Measurements from ENCODE around the gene SPOCK1.

SPOCK1 gene

DNA sequence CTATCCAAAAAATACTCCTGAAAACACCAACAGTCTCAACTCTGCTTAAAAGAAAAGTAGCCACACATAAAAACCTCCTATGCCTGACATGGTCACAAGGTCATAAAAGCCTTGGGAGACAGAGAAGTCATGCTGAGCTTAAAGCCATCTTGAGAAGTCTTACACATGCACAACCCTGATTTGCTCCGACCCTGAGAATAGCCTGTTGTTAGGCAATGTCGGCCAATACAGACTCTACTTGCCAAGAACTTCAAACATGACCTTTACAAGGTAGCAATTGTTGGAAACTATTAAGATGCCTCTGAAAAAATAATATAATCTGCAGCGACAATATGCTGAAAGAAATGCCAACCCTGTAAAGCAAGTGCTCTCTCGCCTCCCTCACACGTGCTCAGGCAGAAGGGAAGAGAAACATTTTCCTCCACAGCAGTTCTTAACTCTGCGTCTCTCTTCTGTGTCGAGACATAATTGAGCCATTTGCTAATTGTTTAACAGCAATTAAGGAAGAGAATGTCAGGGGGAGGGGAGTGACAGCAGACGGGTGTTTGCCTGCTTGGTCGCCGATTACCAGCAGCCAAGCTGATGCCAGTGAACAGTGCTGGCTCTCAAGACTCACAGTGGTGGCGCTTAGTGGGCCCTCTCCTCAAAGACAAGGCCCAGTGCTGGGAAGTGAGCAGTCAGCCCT, 393.6 kb downstream of the SPOCK1 start:
- no peak for DNase-seq (ENCODE audit: low read depth)

- DNase-seq (ENCODE audit: low read depth), result no peak
These were observed 397.6 kb downstream of the SPOCK1 start for GRCh38 chr5:137101544-137101943.

DNA sequence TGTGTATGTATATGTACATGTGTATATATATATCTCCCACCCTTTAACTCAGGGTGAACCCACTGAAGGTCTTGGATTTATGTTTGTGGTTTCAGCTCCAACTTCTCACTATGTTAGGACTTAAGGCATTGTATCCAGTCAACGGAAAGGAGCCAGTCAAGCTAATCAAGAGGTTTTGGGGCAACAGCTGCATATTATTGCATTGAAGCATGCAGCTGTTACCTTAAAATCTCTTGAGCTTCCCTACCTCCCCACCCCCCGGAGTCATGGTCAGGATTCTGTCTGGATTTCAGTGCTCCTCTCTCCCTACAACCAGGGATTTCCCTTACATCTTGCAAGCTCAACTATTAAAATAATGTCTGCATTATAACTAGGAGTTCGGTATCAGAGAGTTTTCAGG, 399.5 kb downstream of the SPOCK1 start:
- no peak for DNase-seq (ENCODE audit: low read depth)

GRCh38 chr5:137098663-137099062, 400.5 kb downstream of the SPOCK1 start:
- DNase-seq (ENCODE audit: low read depth), result no peak

DNA sequence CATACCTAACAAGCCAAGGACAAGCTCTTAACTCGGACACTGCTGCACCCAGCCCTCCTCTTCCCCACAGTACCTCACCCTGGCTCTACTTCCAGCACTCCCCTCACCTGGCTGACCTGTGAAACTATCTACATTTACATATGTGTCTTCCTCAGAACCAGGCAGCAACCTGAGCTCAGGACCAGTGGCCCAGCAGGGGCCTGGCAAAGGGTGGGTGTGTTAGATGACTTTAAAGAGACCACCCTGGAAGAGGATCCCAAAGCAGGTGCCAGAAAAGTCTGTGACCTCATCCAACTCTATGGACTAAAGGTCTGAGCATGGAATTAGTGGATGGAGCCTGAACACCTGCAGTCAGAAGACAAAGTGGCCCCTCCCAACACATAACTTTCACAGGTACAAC, 400.9 kb downstream of the SPOCK1 start:
- no peak for DNase-seq (ENCODE audit: low read depth)

- DNase-seq (ENCODE audit: low read depth), result no peak
These were observed 401.9 kb downstream of the SPOCK1 start for GRCh38 chr5:137097203-137097602.

DNA sequence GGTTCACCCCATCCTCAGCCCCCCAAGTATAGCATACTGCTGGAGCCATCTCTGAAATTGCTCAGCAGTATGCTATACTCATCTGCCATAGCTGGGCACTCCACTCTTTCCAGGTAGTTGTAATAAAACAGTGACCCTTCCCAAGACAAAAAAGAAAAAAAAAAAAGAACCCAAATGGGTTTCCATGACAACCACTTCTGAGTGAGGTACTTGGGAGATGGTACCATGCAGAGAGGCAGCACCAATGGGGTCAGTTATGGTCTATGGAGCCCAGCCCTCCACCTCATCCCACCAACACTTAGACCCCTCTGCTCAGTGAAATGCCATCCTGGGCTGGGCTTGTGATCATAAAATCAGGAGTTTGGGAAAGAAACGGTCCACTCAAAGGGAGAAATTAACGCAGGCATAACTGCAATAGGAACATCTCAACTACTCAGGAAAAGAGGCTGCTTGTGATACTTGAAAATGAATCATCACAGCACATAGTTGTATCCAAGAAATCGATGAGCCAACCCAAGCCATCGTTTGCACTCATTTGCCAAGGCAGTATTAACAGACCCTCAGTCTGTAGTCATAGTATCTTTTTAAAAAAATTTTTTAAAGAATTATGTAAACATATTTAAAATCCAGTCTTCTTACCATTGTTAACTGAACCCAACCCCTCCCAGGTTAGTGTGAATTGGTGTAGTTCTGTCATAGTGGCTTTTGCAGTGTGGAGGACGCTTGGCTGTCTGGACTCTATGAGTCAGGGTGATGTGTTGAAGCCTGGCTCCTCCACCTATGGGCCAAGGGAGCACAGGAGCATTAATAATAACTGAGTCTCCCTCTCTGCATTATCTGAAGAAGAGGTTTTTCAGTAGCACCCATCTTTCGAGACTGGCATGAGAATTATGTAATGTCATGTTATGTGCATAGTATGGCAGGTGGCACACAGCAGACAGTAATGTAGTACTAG, 402.7 kb downstream of the SPOCK1 start:
- DNase-seq (ENCODE audit: low read depth), result peak; percentile 77

- no peak for DNase-seq (ENCODE audit: low read depth)
These were observed 403.5 kb downstream of the SPOCK1 start for GRCh38 chr5:137095597-137095996.

GRCh38 chr5:137092831-137093230, 406.3 kb downstream of the SPOCK1 start:
- no peak for DNase-seq (ENCODE audit: low read depth)

DNA sequence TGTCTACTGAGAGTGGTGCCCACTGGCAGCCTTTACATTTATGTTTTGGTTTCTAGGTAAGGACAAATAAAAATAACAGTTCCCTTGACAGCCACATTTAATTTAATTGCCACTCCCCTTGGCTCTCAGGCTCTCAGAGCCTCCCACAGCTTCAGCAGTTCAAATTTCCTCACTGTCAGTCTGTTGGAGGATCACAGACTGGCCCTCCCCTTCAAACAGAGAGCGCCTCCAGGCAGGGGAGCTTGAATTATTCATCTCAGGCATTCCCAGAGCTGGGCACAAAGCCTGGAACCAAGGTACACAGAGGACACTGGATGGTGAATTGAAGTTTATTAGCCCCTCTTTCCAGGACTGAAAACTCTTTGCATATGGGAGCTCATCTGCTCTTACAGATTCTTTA, 407.7 kb downstream of the SPOCK1 start:
- DNase-seq (ENCODE audit: low read depth), result no peak

DNA sequence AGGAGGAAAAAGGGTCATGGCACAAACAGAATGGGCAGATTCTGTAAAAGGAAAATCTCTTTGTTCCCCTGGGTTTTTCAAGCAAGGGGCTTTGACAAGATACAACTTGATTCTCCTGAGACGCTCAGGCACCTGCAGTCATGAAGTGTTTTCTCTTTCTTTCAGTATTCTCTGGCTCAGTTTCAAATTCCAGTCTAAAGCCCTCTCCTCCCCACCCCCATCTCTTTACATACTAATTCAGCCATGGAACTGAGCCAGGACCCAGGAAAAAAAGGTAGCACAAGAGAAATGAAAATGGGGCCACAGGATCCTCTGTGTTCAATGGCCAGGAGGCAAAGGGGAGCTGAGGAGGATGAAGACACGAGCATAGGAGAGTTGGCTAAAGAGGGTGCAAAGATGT, 408.4 kb downstream of the SPOCK1 start:
- no peak for DNase-seq (ENCODE audit: low read depth)

- no peak for DNase-seq (ENCODE audit: low read depth)
These were observed 409.0 kb downstream of the SPOCK1 start for GRCh38 chr5:137090151-137090550.

DNA sequence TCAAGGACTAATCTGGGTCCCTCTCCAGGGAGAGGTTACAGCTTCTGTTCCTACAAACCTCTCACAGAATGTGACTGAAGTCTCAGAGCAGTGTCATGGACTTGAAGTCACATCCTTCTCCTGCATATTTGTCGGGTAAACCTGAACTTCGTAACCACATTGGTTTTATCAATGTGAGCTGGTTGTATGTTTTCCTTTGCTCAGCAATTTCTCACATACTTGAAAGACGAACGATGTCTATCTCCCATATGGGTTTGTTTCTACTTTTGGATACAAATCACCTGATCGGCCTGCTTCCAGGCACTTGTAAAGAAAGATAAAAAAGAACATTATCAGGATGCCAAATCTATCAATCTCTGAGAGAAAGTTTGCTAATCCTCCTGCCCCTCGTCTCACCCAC, 411.0 kb downstream of the SPOCK1 start:
- no peak for DNase-seq (ENCODE audit: low read depth)

- no peak for DNase-seq (ENCODE audit: low read depth)
These were observed 412.8 kb downstream of the SPOCK1 start for GRCh38 chr5:137086342-137086741.

GRCh38 chr5:137085206-137085605, 413.9 kb downstream of the SPOCK1 start:
- DNase-seq (ENCODE audit: low read depth), result no peak

DNA sequence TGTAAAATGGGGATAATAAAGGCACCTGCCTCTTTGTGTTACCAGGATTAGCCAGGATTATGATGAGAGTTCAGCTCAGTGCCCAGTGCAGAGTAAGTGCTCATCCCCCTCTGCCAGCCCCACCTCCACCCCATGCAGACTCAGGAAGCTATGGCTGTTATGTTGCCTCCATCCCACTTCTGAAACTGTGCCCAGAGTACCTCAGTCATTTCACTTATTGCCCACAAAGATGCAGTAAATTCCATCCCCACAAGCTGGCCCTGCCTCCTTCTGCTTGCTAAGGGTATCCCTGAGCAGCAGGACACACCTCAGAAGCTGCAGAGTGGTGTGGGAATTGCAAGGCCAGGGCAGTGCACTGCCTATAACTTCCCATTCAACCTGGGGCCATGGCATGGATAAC, 415.1 kb downstream of the SPOCK1 start:
- DNase-seq (ENCODE audit: low read depth), result no peak

- DNase-seq (ENCODE audit: low read depth), result no peak
These were observed 416.2 kb downstream of the SPOCK1 start for GRCh38 chr5:137082951-137083350.

- peak; percentile 42 for DNase-seq (ENCODE audit: low read depth)
These were observed 420.9 kb downstream of the SPOCK1 start for GRCh38 chr5:137078171-137078665.

DNA sequence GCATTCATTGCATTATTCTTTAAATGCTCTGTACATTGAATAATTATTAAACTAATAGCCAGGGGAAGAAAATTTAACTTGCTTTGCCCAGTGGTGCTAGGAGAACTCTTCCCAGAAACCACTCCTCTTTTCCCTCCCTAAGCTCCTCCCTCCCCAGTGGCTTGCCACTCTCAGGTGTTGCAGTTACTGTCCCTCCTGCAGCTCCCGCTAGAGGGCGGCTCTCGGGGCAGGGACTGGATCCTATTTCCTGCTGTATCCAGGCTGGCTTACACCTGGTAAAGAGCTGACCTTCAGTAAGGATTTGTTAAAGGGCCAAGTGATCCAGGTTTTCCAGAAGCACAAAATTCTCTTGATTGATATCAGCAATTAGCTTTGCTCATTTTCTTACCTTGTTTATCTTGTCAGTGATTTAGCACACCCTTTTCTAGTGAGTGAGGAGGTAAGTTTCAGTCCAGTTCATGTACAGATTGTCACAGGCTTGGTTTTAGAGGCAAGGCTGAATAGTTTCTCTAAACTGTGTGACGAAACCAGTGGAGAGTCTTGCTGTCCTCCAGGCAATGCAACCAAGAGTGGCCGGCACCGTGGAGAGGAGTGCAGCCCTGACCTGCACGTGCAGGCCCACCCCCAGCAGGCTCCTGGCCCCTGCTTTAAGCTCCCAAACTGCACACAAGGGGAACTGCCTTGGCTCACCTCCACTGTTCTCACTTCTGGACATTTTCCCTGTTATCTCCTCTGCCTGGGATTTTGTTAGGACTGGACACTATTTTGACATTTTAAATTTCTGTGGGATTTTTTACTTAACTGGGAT, 423.8 kb downstream of the SPOCK1 start:
- peak; percentile 74 for DNase-seq (ENCODE audit: low read depth)

DNA sequence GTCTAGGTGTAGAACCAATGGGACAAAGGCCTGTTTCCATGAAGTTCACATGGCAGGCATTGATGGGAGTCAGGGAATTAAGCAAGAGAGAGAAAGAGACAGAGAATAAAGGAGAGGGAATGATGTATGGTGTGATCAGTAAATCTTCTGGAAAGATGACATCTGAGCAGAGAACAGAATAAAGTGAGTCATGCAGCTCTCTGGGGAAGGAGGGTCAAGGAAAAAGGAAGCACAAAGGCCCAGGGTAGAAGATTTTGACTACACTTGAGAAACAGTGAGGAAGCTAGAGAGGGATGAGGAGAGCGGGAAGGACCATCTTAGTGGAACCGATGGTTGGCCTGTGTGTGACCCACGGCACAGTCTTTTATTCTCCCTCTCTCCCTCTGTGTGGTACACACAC, 425.9 kb downstream of the SPOCK1 start:
- DNase-seq (ENCODE audit: low read depth), result peak; percentile 49

DNA sequence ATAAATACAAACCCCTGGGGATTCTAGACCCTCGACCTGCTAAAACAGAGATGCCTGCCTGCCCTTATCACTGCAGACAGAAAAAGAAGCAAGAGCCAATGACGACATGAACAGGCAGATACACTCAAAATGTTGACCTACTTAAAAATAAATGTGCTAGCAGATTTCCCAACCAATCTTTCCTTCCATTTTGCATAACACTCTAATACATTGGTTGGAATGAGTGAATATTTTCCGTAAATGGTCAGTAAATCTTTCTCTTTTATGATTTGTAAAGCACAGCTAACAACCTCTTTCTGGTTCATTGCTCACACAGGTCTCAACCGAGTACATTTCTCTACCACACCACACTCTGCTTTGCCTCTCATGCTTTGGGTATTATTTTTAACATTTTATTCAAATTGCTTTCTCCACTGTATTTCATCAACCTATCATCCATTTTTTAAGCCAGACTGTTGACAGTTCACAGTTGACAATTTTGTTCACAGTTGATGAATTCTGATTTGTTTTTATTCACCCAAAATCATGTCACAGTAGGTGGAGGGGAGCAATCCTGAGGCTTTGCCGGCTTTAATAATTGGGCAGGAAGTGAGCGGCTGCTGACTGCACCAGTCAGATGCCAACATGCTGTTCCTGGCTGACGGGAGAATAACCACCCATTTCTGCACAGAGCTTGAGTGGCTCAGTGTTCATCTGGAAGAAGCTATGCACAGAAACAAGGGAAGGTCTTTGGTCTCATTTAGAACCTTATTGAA, 426.6 kb downstream of the SPOCK1 start:
- DNase-seq (ENCODE audit: low read depth), result peak; percentile 22

- no peak for DNase-seq (ENCODE audit: low read depth)
These were observed 427.2 kb downstream of the SPOCK1 start for GRCh38 chr5:137071931-137072330.

All from ELR (cell line).